ENCODE results near the gene TBC1D32.
A peak's percentile ranks its signal among the peaks of the same experiment; 100 is the strongest.
"Not testable (repeated sequence)": the region's sequence is repeated elsewhere in the genome, so short reads cannot be mapped to it uniquely, and the experiment has no call there.

Gene TBC1D32

GRCh38 chr6:121344539-121344938 is 10.3 kb upstream of the TBC1D32 start:
- TF ChIP-seq ZC3H10 (CRISPR knock-in tag; IDR thresholded peaks at IDR 0.05) (no peak), ZFP30 (CRISPR knock-in tag; IDR thresholded peaks at IDR 0.05) (no peak), ZFP3 (CRISPR knock-in tag; IDR thresholded peaks at IDR 0.05) (no peak), PATZ1 (CRISPR knock-in tag; IDR thresholded peaks at IDR 0.05; ENCODE audit: borderline replicate concordance) (no peak), ISL1 (CRISPR knock-in tag; IDR thresholded peaks at IDR 0.05) (no peak), PPARA (CRISPR knock-in tag; IDR thresholded peaks at IDR 0.05; ENCODE audit: borderline replicate concordance) (no peak)
- no peak for ATAC-seq

- ATAC-seq: no peak
- TF ChIP-seq SNAI2 (CRISPR knock-in tag; IDR thresholded peaks at IDR 0.05): no peak
- no peak for TF ChIP-seq ZC3H10 (CRISPR knock-in tag; IDR thresholded peaks at IDR 0.05)
- TF ChIP-seq ESRRG (CRISPR knock-in tag; IDR thresholded peaks at IDR 0.05): no peak
- TF ChIP-seq TCF4 (CRISPR knock-in tag; IDR thresholded peaks at IDR 0.05; ENCODE audit: borderline replicate concordance): no peak
- TF ChIP-seq, protein P1, sequence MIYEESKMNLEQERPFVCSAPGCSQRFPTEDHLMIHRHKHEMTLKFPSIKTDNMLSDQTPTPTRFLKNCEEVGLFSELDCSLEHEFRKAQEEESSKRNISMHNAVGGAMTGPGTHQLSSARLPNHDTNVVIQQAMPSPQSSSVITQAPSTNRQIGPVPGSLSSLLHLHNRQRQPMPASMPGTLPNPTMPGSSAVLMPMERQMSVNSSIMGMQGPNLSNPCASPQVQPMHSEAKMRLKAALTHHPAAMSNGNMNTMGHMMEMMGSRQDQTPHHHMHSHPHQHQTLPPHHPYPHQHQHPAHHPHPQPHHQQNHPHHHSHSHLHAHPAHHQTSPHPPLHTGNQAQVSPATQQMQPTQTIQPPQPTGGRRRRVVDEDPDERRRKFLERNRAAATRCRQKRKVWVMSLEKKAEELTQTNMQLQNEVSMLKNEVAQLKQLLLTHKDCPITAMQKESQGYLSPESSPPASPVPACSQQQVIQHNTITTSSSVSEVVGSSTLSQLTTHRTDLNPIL (CRISPR knock-in tag; IDR thresholded peaks at IDR 0.05; ENCODE audit: low read depth): no peak
- TF ChIP-seq RARB (CRISPR knock-in tag; IDR thresholded peaks at IDR 0.05): no peak
- TF ChIP-seq PPARA (CRISPR knock-in tag; IDR thresholded peaks at IDR 0.05; ENCODE audit: borderline replicate concordance): no peak
- no peak for TF ChIP-seq ZFP30 (CRISPR knock-in tag; IDR thresholded peaks at IDR 0.05)
- TF ChIP-seq OSR1 (CRISPR knock-in tag; IDR thresholded peaks at IDR 0.05): no peak
Observed at GRCh38 chr6:121339639-121340226, 5.5 kb upstream of the TBC1D32 start.

DNA sequence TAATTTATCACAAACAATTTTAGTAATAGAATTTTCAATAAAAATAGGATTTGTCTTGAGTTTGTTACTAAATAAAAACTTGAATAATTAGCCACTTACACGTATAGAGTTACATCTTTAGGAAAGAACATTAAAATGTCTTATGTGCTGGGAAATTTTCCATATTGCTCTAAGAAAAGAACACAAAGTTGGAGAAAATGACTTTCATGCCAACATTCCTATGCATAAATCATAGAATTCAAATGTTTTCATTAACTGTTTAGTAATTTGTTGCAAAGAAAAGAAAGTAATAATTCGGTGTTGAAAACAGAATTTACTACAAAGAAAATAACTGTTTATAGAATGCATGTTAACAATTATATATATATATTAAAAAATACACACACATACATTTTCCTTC is 4.7 kb upstream of the TBC1D32 start:
- TF ChIP-seq SNAI2 (CRISPR knock-in tag; IDR thresholded peaks at IDR 0.05) (no peak), ZNF565 (CRISPR knock-in tag; conservative IDR thresholded peaks at IDR 0.05; ENCODE audit: low read depth) (no peak), ZC3H10 (CRISPR knock-in tag; IDR thresholded peaks at IDR 0.05) (no peak)
- TF ChIP-seq, protein P1 (CRISPR knock-in tag; IDR thresholded peaks at IDR 0.05; ENCODE audit: low read depth): no peak

GRCh38 chr6:121338366-121338765 is 4.1 kb upstream of the TBC1D32 start:
- no peak for ATAC-seq

More for the DNA sequence above, 4.7 kb upstream of the TBC1D32 start:
- no peak for ATAC-seq

DNA sequence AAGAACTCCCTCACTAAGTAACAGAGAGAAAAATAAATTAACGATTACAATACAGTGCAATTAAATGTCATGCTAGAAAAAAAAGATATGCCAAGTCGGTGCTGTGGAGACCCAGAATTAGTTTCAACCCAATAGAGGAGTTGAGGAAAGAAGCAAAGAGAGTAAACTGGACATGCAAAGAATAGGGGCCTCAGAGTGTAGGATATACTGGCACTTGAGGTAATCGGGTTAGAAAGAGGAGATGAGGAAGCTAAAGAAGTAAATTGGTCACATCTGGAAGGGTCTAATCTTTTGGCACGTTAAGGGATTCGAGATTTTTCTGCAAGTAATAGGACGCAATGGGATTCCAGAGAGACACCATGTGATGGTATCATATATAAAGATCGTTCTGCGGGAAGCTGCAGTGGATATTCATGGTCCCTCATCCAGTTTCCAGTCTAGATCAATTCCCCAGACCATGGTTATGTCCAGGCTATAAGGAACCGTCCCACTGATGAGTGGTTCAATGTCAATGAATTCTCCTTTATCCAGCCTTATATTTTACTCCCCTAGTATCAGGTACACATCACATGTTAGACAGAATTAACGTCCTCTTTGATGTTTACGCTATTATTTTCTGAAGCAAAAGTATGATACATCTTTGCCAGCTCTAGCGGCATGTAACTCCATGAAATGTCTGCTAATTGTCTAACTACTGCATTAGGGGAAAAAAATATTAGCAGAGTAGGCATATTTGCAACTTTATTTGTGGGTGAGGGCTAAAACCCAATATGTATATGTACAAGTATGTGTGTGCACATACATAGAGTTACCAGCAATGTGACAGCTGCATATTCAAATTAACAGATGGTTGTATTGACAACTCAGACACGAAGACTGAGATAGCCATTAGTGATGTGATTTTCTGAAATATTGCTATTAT is 1.1 kb upstream of the TBC1D32 start:
- TF ChIP-seq ISL1 (CRISPR knock-in tag; IDR thresholded peaks at IDR 0.05): no peak
- TF ChIP-seq ZC3H10 (CRISPR knock-in tag; IDR thresholded peaks at IDR 0.05): 0 out of 2 replicates have a peak, but pooled peaks have one; percentile 20
- ATAC-seq: peak; percentile 34

More at GRCh38 chr6:121338366-121338765, 4.1 kb upstream of the TBC1D32 start:
- TF ChIP-seq, protein P1 (CRISPR knock-in tag; IDR thresholded peaks at IDR 0.05; ENCODE audit: low read depth): no peak
- TF ChIP-seq ISL1 (CRISPR knock-in tag; IDR thresholded peaks at IDR 0.05): no peak

GRCh38 chr6:121333694-121334093 is 586 bp downstream of the TBC1D32 start:
- ATAC-seq: not testable (repeated sequence)

DNA sequence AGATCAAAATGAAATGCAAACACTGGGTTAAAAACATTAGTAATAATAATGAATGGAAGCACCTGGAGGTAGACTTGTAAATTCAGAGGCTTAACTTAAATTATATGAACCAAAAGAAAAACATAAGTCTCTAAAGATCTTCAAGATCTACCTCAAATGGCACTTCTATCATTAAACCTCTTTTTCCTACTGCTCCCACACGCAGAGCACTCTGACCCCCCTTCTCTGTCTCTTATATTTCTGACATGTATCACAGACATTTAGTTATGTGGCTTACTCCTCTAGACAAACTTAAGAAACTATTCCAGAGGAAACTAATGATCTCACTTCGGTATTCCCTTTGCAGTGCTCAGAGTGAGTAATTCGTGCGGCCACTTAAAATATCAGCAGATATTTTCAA is 1.1 kb downstream of the TBC1D32 start:
- no peak for ATAC-seq
- TF ChIP-seq TSHZ2 (CRISPR knock-in tag; IDR thresholded peaks at IDR 0.05) (no peak), RARB (CRISPR knock-in tag; IDR thresholded peaks at IDR 0.05) (no peak)
